Measurements from ENCODE around the gene ATF7. TPM values are rescaled to one million over a fixed set of nuclear protein-coding genes. Genes with fewer than 3 reads are reported as not detected.

ATF7 gene
- total and polyA plus RNA-seq, 2 of the 13 experiments (the other 11 are each of a cell fraction or from before 2014, with no cell fraction given), result 9.6 to 16.2 TPM

DNA sequence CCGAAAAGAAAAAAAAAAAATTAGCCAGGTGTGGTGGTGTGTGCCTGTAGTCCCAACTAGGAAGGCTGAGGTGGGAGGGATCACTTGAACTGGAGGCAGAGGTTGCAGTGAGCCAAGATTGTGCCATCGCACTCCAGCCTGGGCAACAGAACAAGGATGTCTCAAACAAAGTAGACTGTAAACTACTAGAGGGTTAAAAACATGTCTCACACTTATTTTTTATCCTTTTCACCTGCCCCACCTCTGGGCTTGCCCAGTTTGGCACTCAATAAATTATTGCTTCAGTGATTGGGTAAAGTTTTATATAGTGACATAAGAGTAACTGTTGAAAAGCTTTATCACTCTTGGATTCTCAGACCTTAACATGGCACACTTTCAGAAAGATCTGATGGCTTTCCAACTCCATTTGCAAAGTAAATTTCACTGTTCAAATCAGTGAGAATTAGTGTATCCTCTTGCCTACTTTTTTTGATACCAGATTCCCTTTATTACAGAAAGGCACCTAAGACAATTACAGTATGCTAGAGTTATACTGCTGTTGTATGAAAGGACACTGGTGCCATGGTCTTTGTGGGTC is 62.6 kb downstream of the ATF7 start:
- intact Hi-C loops (cut with micrococcal nuclease; ENCODE audit: unreplicated experiment), result no loop called here
- ChIA-PET CTCF (ENCODE audit: low intra/inter-chr PET ratio, low total read pairs) (no interaction called here), POLR2A (interaction anchor here (0.5 kb wide), 1 partner anchor 17 kb away, joined by 3 read pairs; no protein-coding TSS in a partner anchor)
- WGBS (ENCODE audit: low lambda C conversion rate), result 92% methylated on average over 2 of the region's 2 CpGs
- no peak overlapping the region for H3K9ac ChIP-seq (ENCODE audit: insufficient read depth, low read depth, low read length)
- DNase-seq (ENCODE audit: low spot score) (no peak), ATAC-seq (no peak), FAIRE-seq (no peak)
- BruUV-seq (replicated peaks), result no TSS peak
- no peak overlapping the region for H3K4me3 ChIP-seq (replicated peaks in 1 of 3; ENCODE audit: insufficient read depth in 1 of 3, low read depth in 2 of 3, low read length in 3 of 3)
- H3K79me2 ChIP-seq (ENCODE audit: insufficient read depth, low read length), result no peaks in the 10 kb centered on the region
- H3K9me3 ChIP-seq (ENCODE audit: low read length), result no peaks in the 10 kb centered on the region
- H3K27me3 ChIP-seq (ENCODE audit: control insufficient read depth in 1 of 2, insufficient read depth in 2 of 2, low read length in 2 of 2), result no peaks in the 10 kb centered on the region
- in situ Hi-C loops (cut with HindIII; ENCODE audit: extremely low pct_ligation_motif_present, low pct_unique_long_range_greater_than_20kb), result no loop called here
- peaks cover 11% of the 10 kb centered on the region for H3K4me1 ChIP-seq (ENCODE audit: insufficient read depth, low read length)
- H3K4me2 ChIP-seq (ENCODE audit: low read depth, low read length), result no peak overlapping the region
- no peak overlapping the region for H2AFZ ChIP-seq (ENCODE audit: low read length)
- no peak overlapping the region for H3K27ac ChIP-seq (ENCODE audit: extremely low read length, insufficient read depth, low read length)
- H4K20me1 ChIP-seq (ENCODE audit: insufficient read depth, low read length), result no peaks in the 10 kb centered on the region
- H3K36me3 ChIP-seq (replicated peaks in 1 of 2; ENCODE audit: control insufficient read depth in 1 of 2, insufficient read depth in 2 of 2, low read length in 2 of 2), result no peaks in the 10 kb centered on the region
- TF ChIP-seq, protein P1, sequence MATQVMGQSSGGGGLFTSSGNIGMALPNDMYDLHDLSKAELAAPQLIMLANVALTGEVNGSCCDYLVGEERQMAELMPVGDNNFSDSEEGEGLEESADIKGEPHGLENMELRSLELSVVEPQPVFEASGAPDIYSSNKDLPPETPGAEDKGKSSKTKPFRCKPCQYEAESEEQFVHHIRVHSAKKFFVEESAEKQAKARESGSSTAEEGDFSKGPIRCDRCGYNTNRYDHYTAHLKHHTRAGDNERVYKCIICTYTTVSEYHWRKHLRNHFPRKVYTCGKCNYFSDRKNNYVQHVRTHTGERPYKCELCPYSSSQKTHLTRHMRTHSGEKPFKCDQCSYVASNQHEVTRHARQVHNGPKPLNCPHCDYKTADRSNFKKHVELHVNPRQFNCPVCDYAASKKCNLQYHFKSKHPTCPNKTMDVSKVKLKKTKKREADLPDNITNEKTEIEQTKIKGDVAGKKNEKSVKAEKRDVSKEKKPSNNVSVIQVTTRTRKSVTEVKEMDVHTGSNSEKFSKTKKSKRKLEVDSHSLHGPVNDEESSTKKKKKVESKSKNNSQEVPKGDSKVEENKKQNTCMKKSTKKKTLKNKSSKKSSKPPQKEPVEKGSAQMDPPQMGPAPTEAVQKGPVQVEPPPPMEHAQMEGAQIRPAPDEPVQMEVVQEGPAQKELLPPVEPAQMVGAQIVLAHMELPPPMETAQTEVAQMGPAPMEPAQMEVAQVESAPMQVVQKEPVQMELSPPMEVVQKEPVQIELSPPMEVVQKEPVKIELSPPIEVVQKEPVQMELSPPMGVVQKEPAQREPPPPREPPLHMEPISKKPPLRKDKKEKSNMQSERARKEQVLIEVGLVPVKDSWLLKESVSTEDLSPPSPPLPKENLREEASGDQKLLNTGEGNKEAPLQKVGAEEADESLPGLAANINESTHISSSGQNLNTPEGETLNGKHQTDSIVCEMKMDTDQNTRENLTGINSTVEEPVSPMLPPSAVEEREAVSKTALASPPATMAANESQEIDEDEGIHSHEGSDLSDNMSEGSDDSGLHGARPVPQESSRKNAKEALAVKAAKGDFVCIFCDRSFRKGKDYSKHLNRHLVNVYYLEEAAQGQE (IDR thresholded peaks at IDR 0.05; ENCODE audit: borderline replicate concordance in 1 of 2, low read depth in 1 of 2, low read length in 2 of 2), result no peak
- TF ChIP-seq ZNF180 (CRISPR knock-in tag; IDR thresholded peaks at IDR 0.05; ENCODE audit: borderline replicate concordance, low read depth), result no peak
- TF ChIP-seq, protein P2, sequence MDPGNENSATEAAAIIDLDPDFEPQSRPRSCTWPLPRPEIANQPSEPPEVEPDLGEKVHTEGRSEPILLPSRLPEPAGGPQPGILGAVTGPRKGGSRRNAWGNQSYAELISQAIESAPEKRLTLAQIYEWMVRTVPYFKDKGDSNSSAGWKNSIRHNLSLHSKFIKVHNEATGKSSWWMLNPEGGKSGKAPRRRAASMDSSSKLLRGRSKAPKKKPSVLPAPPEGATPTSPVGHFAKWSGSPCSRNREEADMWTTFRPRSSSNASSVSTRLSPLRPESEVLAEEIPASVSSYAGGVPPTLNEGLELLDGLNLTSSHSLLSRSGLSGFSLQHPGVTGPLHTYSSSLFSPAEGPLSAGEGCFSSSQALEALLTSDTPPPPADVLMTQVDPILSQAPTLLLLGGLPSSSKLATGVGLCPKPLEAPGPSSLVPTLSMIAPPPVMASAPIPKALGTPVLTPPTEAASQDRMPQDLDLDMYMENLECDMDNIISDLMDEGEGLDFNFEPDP (CRISPR knock-in tag; conservative IDR thresholded peaks at IDR 0.05), result no peak
- TF ChIP-seq, protein P3, sequence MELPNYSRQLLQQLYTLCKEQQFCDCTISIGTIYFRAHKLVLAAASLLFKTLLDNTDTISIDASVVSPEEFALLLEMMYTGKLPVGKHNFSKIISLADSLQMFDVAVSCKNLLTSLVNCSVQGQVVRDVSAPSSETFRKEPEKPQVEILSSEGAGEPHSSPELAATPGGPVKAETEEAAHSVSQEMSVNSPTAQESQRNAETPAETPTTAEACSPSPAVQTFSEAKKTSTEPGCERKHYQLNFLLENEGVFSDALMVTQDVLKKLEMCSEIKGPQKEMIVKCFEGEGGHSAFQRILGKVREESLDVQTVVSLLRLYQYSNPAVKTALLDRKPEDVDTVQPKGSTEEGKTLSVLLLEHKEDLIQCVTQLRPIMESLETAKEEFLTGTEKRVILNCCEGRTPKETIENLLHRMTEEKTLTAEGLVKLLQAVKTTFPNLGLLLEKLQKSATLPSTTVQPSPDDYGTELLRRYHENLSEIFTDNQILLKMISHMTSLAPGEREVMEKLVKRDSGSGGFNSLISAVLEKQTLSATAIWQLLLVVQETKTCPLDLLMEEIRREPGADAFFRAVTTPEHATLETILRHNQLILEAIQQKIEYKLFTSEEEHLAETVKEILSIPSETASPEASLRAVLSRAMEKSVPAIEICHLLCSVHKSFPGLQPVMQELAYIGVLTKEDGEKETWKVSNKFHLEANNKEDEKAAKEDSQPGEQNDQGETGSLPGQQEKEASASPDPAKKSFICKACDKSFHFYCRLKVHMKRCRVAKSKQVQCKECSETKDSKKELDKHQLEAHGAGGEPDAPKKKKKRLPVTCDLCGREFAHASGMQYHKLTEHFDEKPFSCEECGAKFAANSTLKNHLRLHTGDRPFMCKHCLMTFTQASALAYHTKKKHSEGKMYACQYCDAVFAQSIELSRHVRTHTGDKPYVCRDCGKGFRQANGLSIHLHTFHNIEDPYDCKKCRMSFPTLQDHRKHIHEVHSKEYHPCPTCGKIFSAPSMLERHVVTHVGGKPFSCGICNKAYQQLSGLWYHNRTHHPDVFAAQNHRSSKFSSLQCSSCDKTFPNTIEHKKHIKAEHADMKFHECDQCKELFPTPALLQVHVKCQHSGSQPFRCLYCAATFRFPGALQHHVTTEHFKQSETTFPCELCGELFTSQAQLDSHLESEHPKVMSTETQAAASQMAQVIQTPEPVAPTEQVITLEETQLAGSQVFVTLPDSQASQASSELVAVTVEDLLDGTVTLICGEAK (IDR thresholded peaks at IDR 0.05), result no peak
- TF ChIP-seq, protein P3 (CRISPR knock-in tag; IDR thresholded peaks at IDR 0.05), result no peak
- TF ChIP-seq ZNF251 (CRISPR knock-in tag; IDR thresholded peaks at IDR 0.05), result no peak
- no peak for TF ChIP-seq ATM (IDR thresholded peaks at IDR 0.05; ENCODE audit: borderline replicate concordance)
- no peak for TF ChIP-seq TMF1 (CRISPR knock-in tag; IDR thresholded peaks at IDR 0.05; ENCODE audit: low read depth)
- TF ChIP-seq, protein P4, sequence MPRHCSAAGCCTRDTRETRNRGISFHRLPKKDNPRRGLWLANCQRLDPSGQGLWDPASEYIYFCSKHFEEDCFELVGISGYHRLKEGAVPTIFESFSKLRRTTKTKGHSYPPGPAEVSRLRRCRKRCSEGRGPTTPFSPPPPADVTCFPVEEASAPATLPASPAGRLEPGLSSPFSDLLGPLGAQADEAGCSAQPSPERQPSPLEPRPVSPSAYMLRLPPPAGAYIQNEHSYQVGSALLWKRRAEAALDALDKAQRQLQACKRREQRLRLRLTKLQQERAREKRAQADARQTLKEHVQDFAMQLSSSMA (CRISPR knock-in tag; IDR thresholded peaks at IDR 0.05), result no peak

Data from HepG2 (cell line).